SK-N-SH (cell line): ENCODE data around the gene EXTL2. TPM values are rescaled to one million over a fixed set of nuclear protein-coding genes. Genes with fewer than 3 reads are reported as not detected.
A peak's percentile ranks its signal among the peaks of the same experiment; 100 is the strongest.

Experiments
- CTCF ChIA-PET: fragments of 300-600, 350-600 bp; formaldehyde crosslinking; extraction: SDS; loops from one replicate; lab custom pipeline; 2021; lab: Yijun Ruan, JAX
- POLR2A ChIA-PET: fragments of 350-600 bp; sonication (Branson Sonifier 250); formaldehyde crosslinking; extraction: SDS; loops from one replicate; lab custom pipeline; 2020; ENCODE audit warnings: antibody characterized with exemption, inconsistent platforms; lab: Yijun Ruan, JAX
- DNase-seq: peaks from one replicate; pipeline ENCODE4 v3.0.0; 2012
- H2AFZ ChIP-seq: fragments of 200-600 bp; sonication (generic); 2 replicates; pipeline ENCODE4 v1.8.1; 2016; ENCODE audit warnings: antibody characterized with exemption, mild to moderate bottlenecking, low read depth
- H3F3A ChIP-seq: fragments of 200-600 bp; sonication (generic); replicated peaks from 2 replicates; pipeline ENCODE3; 2016; ENCODE audit warnings: antibody characterized with exemption, mild to moderate bottlenecking; ENCODE audit not compliant: insufficient read depth
- H3K27ac ChIP-seq, 2 experiments: fragments of 200-500 bp in 1 of 2; fragments of 200-600 bp in 1 of 2; sonication (Bioruptor generic) in 1 of 2; sonication (generic), shearing (Covaris generic) in 1 of 2; 2 replicates each; pipeline versions ENCODE4 v1.5.1 to v1.6.1; 2014 to 2016; ENCODE audit warnings: low read depth in 2 of 2, inconsistent platforms in 1 of 2, low read length in 1 of 2, mild to moderate bottlenecking in 1 of 2, mixed read lengths in 1 of 2
- H3K27me3 ChIP-seq: fragments of 200-600 bp; sonication (generic), shearing (Covaris generic); 2 replicates; pipeline ENCODE4 v1.6.1; 2016; ENCODE audit warnings: mixed run types; ENCODE audit not compliant: insufficient read depth
- H3K36me3 ChIP-seq, 2 experiments: fragments of 200-500 bp in 1 of 2; fragments of 200-600 bp in 1 of 2; sonication (Bioruptor generic) in 1 of 2; sonication (generic) in 1 of 2; replicated peaks in 1 of 2; 2 replicates each; pipeline versions ENCODE3 to v1.5.1; 2014 to 2016; ENCODE audit warnings: low read length in 1 of 2, mild to moderate bottlenecking in 1 of 2; ENCODE audit not compliant: insufficient read depth in 2 of 2, control insufficient read depth in 1 of 2
- H3K4me1 ChIP-seq, 2 experiments: fragments of 200-500 bp in 1 of 2; fragments of 200-600 bp in 1 of 2; sonication (Bioruptor generic) in 1 of 2; sonication (generic), shearing (Covaris generic) in 1 of 2; 2 replicates each; pipeline versions ENCODE4 v1.5.1 to v1.6.1; 2014 to 2016; ENCODE audit warnings: low read depth in 1 of 2, low read length in 1 of 2, mixed run types in 1 of 2; ENCODE audit not compliant: insufficient read depth in 2 of 2, control insufficient read depth in 1 of 2
- H3K4me2 ChIP-seq: fragments of 200-600 bp; sonication (generic), shearing (Covaris generic); 2 replicates; pipeline ENCODE4 v1.6.1; 2017; ENCODE audit warnings: mixed run types
- H3K4me3 ChIP-seq, 2 experiments: fragments of 200-500 bp in 1 of 2; fragments of 200-600 bp in 1 of 2; sonication (Bioruptor generic) in 1 of 2; sonication (generic), shearing (Covaris generic) in 1 of 2; 2 replicates each; pipeline versions ENCODE4 v1.5.1 to v1.8.1; 2014 to 2016; ENCODE audit warnings: low read depth in 2 of 2, inconsistent platforms in 1 of 2, low read length in 1 of 2, mild to moderate bottlenecking in 1 of 2, mixed read lengths in 1 of 2, moderate library complexity in 1 of 2
- H3K79me2 ChIP-seq: fragments of 200-600 bp; sonication (generic); 2 replicates; pipeline ENCODE4 v1.8.1; 2017; ENCODE audit warnings: mild to moderate bottlenecking; ENCODE audit not compliant: insufficient read depth
- H3K9ac ChIP-seq: fragments of 200-600 bp; sonication (generic); 2 replicates; pipeline ENCODE4 v1.6.1; 2017; ENCODE audit warnings: mixed run types
- H3K9me2 ChIP-seq: fragments of 200-600 bp; sonication (generic); 2 replicates; pipeline ENCODE4 v1.6.1; 2017; ENCODE audit warnings: mixed run types
- H3K9me3 ChIP-seq: fragments of 200-600 bp; sonication (generic); 2 replicates; pipeline ENCODE4 v1.6.1; 2017; ENCODE audit warnings: mixed run types, mild to moderate bottlenecking, moderate library complexity
- H4K20me1 ChIP-seq: fragments of 200-600 bp; sonication (generic); 2 replicates; pipeline ENCODE4 v1.6.1; 2017; ENCODE audit warnings: mild to moderate bottlenecking, mixed run types; ENCODE audit not compliant: insufficient read depth
- CTCF ChIP-seq: fragments of 200-600 bp; sonication (generic); IDR thresholded peaks from 2 replicates; pipeline ENCODE4 v1.6.1; 2017; ENCODE audit warnings: antibody characterized with exemption, mild to moderate bottlenecking, moderate library complexity
- FOSL2 ChIP-seq: IDR thresholded peaks from 2 replicates; pipeline ENCODE4 v1.4.0; 2012; ENCODE audit warnings: low read depth, mild to moderate bottlenecking, moderate library complexity, borderline replicate concordance
- FOXM1 ChIP-seq: IDR thresholded peaks from 2 replicates; pipeline ENCODE4 v1.4.0; 2012; ENCODE audit warnings: low read depth, mild to moderate bottlenecking
- JUND ChIP-seq: IDR thresholded peaks from 2 replicates; pipeline ENCODE4 v1.4.0; 2012
- MAX ChIP-seq: IDR thresholded peaks from 2 replicates; pipeline ENCODE4 v1.4.0; 2012; ENCODE audit warnings: low read depth
- PBX3 ChIP-seq: IDR thresholded peaks from 2 replicates; pipeline ENCODE4; 2012
- TAF1 ChIP-seq: IDR thresholded peaks from 2 replicates; pipeline ENCODE4 v1.6.1; 2012; ENCODE audit warnings: low read depth, mild to moderate bottlenecking, low read length, moderate library complexity, borderline replicate concordance
- TCF12 ChIP-seq: IDR thresholded peaks from 2 replicates; pipeline ENCODE4 v1.4.0; 2012
- TEAD4 ChIP-seq: IDR thresholded peaks from 2 replicates; pipeline ENCODE4 v1.4.0; 2012; ENCODE audit warnings: mild to moderate bottlenecking, borderline replicate concordance; ENCODE audit not compliant: insufficient read depth
- USF1 ChIP-seq: IDR thresholded peaks from 2 replicates; pipeline ENCODE4 v1.4.0; 2012; ENCODE audit warnings: low read depth, borderline replicate concordance
- WGBS: methylation state at CpG from one replicate; pipeline ENCODE4 v1.1.6; 2017; ENCODE audit warnings: low lambda C conversion rate; 5-methylcytosine and 5-hydroxymethylcytosine counted together
- polyA plus RNA-seq, 3 experiments: library from polyadenylated mRNA; depleted of rRNA; stranded (reverse); fragments of >200 nt; gene quantifications; 2 replicates each; pipeline ENCODE4 v1.2.3, GENCODE V29; 2012

The EXTL2 gene
- polyA plus RNA-seq, 1 of the 3 experiments (the other 2 are of a cell fraction), result 20.3 TPM

- Histone ChIP-seq H3K4me3 (no peak overlapping the region), H3K4me2 (no peak overlapping the region; the same call in 1 of the 2 replicates), H3K27me3 (no peaks in the 10 kb centered on the region), H3F3A (peaks cover 11% of the 10 kb centered on the region), H3K9me2 (no peaks in the 10 kb centered on the region), H2AFZ (no peak overlapping the region), H3K9me3 (peaks cover 3% of the 10 kb centered on the region; the same call in 1 of the 2 replicates), H4K20me1 (no peaks in the 10 kb centered on the region), H3K79me2 (peaks cover under 1% of the 10 kb centered on the region; the same call in 1 of the 2 replicates), H3K9ac (no peak overlapping the region), H3K4me1 (no peaks in the 10 kb centered on the region; a peak in 2 of 4 replicates), H3K27ac (peak overlapping the region in 1 of 2 experiments; percentile 2; a peak in 1 of 4 replicates), H3K36me3 (peaks cover 14 to 19% of the 10 kb centered on the region in 2 experiments)
- TF ChIP-seq CTCF (peak; percentile 32), PBX3 (0 out of 2 replicates have a peak, but pooled peaks have one; percentile 18), FOSL2 (peak; percentile 39; the same call in 1 of the 2 replicates), MAX (peak; percentile 66; the same call in 1 of the 2 replicates), USF1 (no peak)
- ChIA-PET CTCF (interaction anchor here (6.9 kb wide), 1 partner anchor 15 kb away, joined by 41 read pairs; no protein-coding TSS in a partner anchor), POLR2A (no interaction called here)
- WGBS, result 50% methylated on average over 4 of the region's 4 CpGs
- DNase-seq, result no peak
Measured at GRCh38 chr1:100883963-100884362, 10.7 kb downstream of the EXTL2 start.

GRCh38 chr1:100882698-100883097, 11.9 kb downstream of the EXTL2 start:
- H3K4me3 ChIP-seq, result no peak overlapping the region
- H3F3A ChIP-seq, result peaks cover 11% of the 10 kb centered on the region
- no peaks in the 10 kb centered on the region for H4K20me1 ChIP-seq
- TF ChIP-seq TAF1 (no peak), FOXM1 (no peak), TCF12 (no peak), JUND (no peak), MAX (no peak), CTCF (no peak), TEAD4 (no peak)
- no peaks in the 10 kb centered on the region; the same call in 1 of the 2 replicates for H3K79me2 ChIP-seq
- ChIA-PET CTCF (interaction anchor here (6.9 kb wide), 1 partner anchor 14 kb away, joined by 41 read pairs; no protein-coding TSS in a partner anchor), POLR2A (no interaction called here)
- no peaks in the 10 kb centered on the region for H3K27me3 ChIP-seq
- no peaks in the 10 kb centered on the region; a peak in 2 of 4 replicates for H3K4me1 ChIP-seq
- H3K9ac ChIP-seq, result no peak overlapping the region
- DNase-seq, result no peak
- no peak overlapping the region for H3K4me2 ChIP-seq
- H2AFZ ChIP-seq, result no peak overlapping the region
- H3K9me2 ChIP-seq, result no peaks in the 10 kb centered on the region
- peaks cover 14 to 16% of the 10 kb centered on the region in 2 experiments for H3K36me3 ChIP-seq
- H3K9me3 ChIP-seq, result no peaks in the 10 kb centered on the region
- WGBS, result 92% methylated on average over 2 of the region's 2 CpGs
- no peak overlapping the region for H3K27ac ChIP-seq
